EH (cell line): ENCODE measurements around the gene GTPBP2.
A peak's percentile ranks its signal among the peaks of the same experiment; 100 is the strongest.
"Not testable (repeated sequence)": the region's sequence is repeated elsewhere in the genome, so short reads cannot be mapped to it uniquely, and the experiment has no call there.

ENCODE experiments used
- DNase-seq: peaks from one replicate; pipeline ENCODE4 v3.0.0-alpha.2; 2015; ENCODE audit warnings: low read depth

GTPBP2 gene

GRCh38 chr6:43629104-43629504 is at the start of gene GTPBP2:
GTPBP2 (minus strand) TSS chr6:43629264; CDS start chr6:43629162, 102 bp downstream.
- DNase-seq = peak; percentile 99

GRCh38 chr6:43678341-43678740 is 49.3 kb upstream of the GTPBP2 start:
- DNase-seq = no peak

- DNase-seq = no peak
Observed at GRCh38 chr6:43677759-43678158, 48.7 kb upstream of the GTPBP2 start.

GRCh38 chr6:43676962-43677606 is 48.0 kb upstream of the GTPBP2 start:
- no peak for DNase-seq

- DNase-seq = no peak
Observed at GRCh38 chr6:43674921-43675320, 45.9 kb upstream of the GTPBP2 start.

- DNase-seq = no peak
Observed at GRCh38 chr6:43674291-43674690, 45.2 kb upstream of the GTPBP2 start.

GRCh38 chr6:43673444-43674084 is 44.5 kb upstream of the GTPBP2 start:
- DNase-seq = no peak

- no peak for DNase-seq
Observed at GRCh38 chr6:43671801-43672690, 43.0 kb upstream of the GTPBP2 start.

- DNase-seq = no peak
Observed at GRCh38 chr6:43671011-43671800, 42.1 kb upstream of the GTPBP2 start.

- DNase-seq = no peak
Observed at GRCh38 chr6:43670623-43670986, 41.5 kb upstream of the GTPBP2 start.

- DNase-seq = no peak
Observed at GRCh38 chr6:43669922-43670622, 41.0 kb upstream of the GTPBP2 start.

- peak; percentile 54 for DNase-seq
Observed at GRCh38 chr6:43669050-43669921, 40.2 kb upstream of the GTPBP2 start.

GRCh38 chr6:43668151-43669028 is 39.3 kb upstream of the GTPBP2 start:
- DNase-seq = peak; percentile 62

GRCh38 chr6:43667245-43668150 is 38.4 kb upstream of the GTPBP2 start:
- DNase-seq = peak; percentile 73

- no peak for DNase-seq
Observed at GRCh38 chr6:43666196-43666920, 37.3 kb upstream of the GTPBP2 start.

GRCh38 chr6:43665376-43665775 is 36.3 kb upstream of the GTPBP2 start:
- DNase-seq = peak; percentile 53

- DNase-seq = not testable (repeated sequence)
Observed at GRCh38 chr6:43662948-43663347, 33.9 kb upstream of the GTPBP2 start.

- no peak for DNase-seq
Observed at GRCh38 chr6:43658161-43658560, 29.1 kb upstream of the GTPBP2 start.
